GM12878 (cell line): Measurements from ENCODE around the gene C4orf33. TPM values are rescaled to one million over a fixed set of nuclear protein-coding genes. Genes with fewer than 3 reads are reported as not detected.

ENCODE experiments used
- ATAC-seq: fragments of 200-7000 bp; cut with Tn5 transposase; 3 replicates; pipeline ENCODE4 v1.9.1; 2020; ENCODE audit warnings: mild to moderate bottlenecking, moderate library complexity
- BruUV-seq: library from RNA; stranded (reverse); fragments of 400-500 nt; replicated peaks from 2 replicates; lab custom pipeline; 2021; lab: Mats Ljungman, UMichigan
- CTCF ChIA-PET: fragments of 300-600 bp; sonication (Branson Sonifier 250); formaldehyde crosslinking; extraction: SDS; loops from one replicate; lab custom pipeline; 2021; ENCODE audit warnings: inconsistent platforms; lab: Yijun Ruan, JAX
- POLR2A ChIA-PET: fragments of 350-600 bp; formaldehyde crosslinking; extraction: SDS; loops from one replicate; lab custom pipeline; 2021; ENCODE audit warnings: inconsistent platforms; lab: Charles Lee
- RAD21 ChIA-PET: fragments of 300-600 bp; sonication (Branson Sonifier 250); formaldehyde crosslinking; loops from one replicate; lab custom pipeline; 2023; ENCODE audit warnings: antibody characterized with exemption; ENCODE audit not compliant: unreplicated experiment; lab: Charles Lee
- SMC1A ChIA-PET: fragments of 300-600 bp; sonication (Branson Sonifier 250); formaldehyde crosslinking; loops from one replicate; lab custom pipeline; 2023; ENCODE audit not compliant: unreplicated experiment, uncharacterized antibody; lab: Charles Lee
- DNase-seq: peaks from one replicate; pipeline ENCODE4 v3.0.0-alpha.2; 2011; ENCODE audit warnings: low read depth, low spot score
- FAIRE-seq: peaks from 3 replicates; lab custom pipeline; 2011; peaks lifted over from hg19 to GRCh38; lab: Jason Lieb, UNC
- H2AFZ ChIP-seq: 2 replicates; pipeline ENCODE4 v1.6.0; 2011; ENCODE audit warnings: low read depth, low read length, control low read depth; ENCODE audit not compliant: control insufficient read depth
- H3K27ac ChIP-seq: 2 replicates; pipeline ENCODE4 v1.5.1; 2011; ENCODE audit warnings: control low read depth; ENCODE audit not compliant: control insufficient read depth, insufficient read depth
- H3K27me3 ChIP-seq, 2 experiments: replicated peaks in 1 of 2; 2 replicates each; pipeline versions ENCODE4 v1.6.0 to v1.6.1; 2011; ENCODE audit warnings: low read length in 1 of 2; ENCODE audit not compliant: control insufficient read depth in 2 of 2, insufficient read depth in 2 of 2
- H3K36me3 ChIP-seq, 2 experiments: 2 replicates each; pipeline ENCODE4 v1.5.1; 2011; ENCODE audit warnings: low read length in 1 of 2; ENCODE audit not compliant: control insufficient read depth in 2 of 2, insufficient read depth in 2 of 2
- H3K4me1 ChIP-seq: 2 replicates; pipeline ENCODE4 v1.6.1; 2011; ENCODE audit warnings: mild to moderate bottlenecking, low read length, moderate library complexity, mixed read lengths; ENCODE audit not compliant: control insufficient read depth, insufficient read depth
- H3K4me2 ChIP-seq: 2 replicates; pipeline ENCODE4 v1.6.0; 2011; ENCODE audit warnings: control low read depth; ENCODE audit not compliant: control insufficient read depth, insufficient read depth
- H3K4me3 ChIP-seq: fragments of 200-600 bp; sonication (generic); 2 replicates; pipeline ENCODE4 v1.5.1; 2016
- H3K79me2 ChIP-seq: 2 replicates; pipeline ENCODE4 v1.6.0; 2011; ENCODE audit warnings: low read length; ENCODE audit not compliant: control insufficient read depth, insufficient read depth
- H3K9ac ChIP-seq: 2 replicates; pipeline ENCODE4 v1.8.0; 2011; ENCODE audit warnings: low read length, control low read depth, mixed read lengths; ENCODE audit not compliant: control insufficient read depth, insufficient read depth
- H3K9me3 ChIP-seq: replicated peaks from 3 replicates; pipeline ENCODE4 v1.5.1; 2011; ENCODE audit warnings: mild to moderate bottlenecking, low read length; ENCODE audit not compliant: control insufficient read depth, insufficient read depth
- H4K20me1 ChIP-seq: 2 replicates; pipeline ENCODE4 v1.6.0; 2011; ENCODE audit not compliant: control insufficient read depth, insufficient read depth
- BHLHE40 ChIP-seq, 2 experiments: fragments of 450-650 bp in 1 of 2; IDR thresholded peaks; 2 replicates each; pipeline ENCODE4 v1.6.1; 2011 to 2017; ENCODE audit warnings: low read depth in 2 of 2, borderline replicate concordance in 1 of 2, improper control_type of control experiment in 1 of 2, low read length in 1 of 2, mild to moderate bottlenecking in 1 of 2
- ESRRA ChIP-seq: IDR thresholded peaks from 2 replicates; pipeline ENCODE4 v1.6.1; 2012; ENCODE audit warnings: mild to moderate bottlenecking, low read length, improper control_type of control experiment
- NBN ChIP-seq: fragments of 450-650 bp; IDR thresholded peaks from 2 replicates; pipeline ENCODE4 v1.6.1; 2016
- NFYB ChIP-seq: IDR thresholded peaks from 2 replicates; pipeline ENCODE4 v1.6.1; 2011; ENCODE audit warnings: low read depth, mild to moderate bottlenecking, low read length, improper control_type of control experiment, moderate library complexity; ENCODE audit not compliant: insufficient read depth
- NR2C1 ChIP-seq: fragments of 450-650 bp; IDR thresholded peaks from 2 replicates; pipeline ENCODE4 v1.6.1; 2017; ENCODE audit warnings: antibody characterized with exemption, mild to moderate bottlenecking, moderate library complexity
- PML ChIP-seq: IDR thresholded peaks from 2 replicates; pipeline ENCODE4 v1.6.1; 2012; ENCODE audit warnings: low read length, inconsistent platforms
- SMARCA5 ChIP-seq: fragments of 450-650 bp; IDR thresholded peaks from 2 replicates; pipeline ENCODE4 v1.6.1; 2017; ENCODE audit warnings: mild to moderate bottlenecking
- SREBF1 ChIP-seq: IDR thresholded peaks from 2 replicates; pipeline ENCODE4 v1.6.1; 2012; ENCODE audit warnings: mild to moderate bottlenecking, low read length
- SREBF2 ChIP-seq: IDR thresholded peaks from 2 replicates; pipeline ENCODE4 v1.6.1; 2012; ENCODE audit warnings: mild to moderate bottlenecking, low read length
- TBL1XR1 ChIP-seq: IDR thresholded peaks from 2 replicates; pipeline ENCODE4 v1.6.1; 2012; ENCODE audit warnings: low read depth, low read length, improper control_type of control experiment
- WRNIP1 ChIP-seq: IDR thresholded peaks from 2 replicates; pipeline ENCODE4 v1.6.1; 2011; ENCODE audit warnings: low read depth, low read length, improper control_type of control experiment, borderline replicate concordance
- ZNF384 ChIP-seq: IDR thresholded peaks from 2 replicates; pipeline ENCODE4 v1.6.1; 2012; ENCODE audit warnings: low read depth, mild to moderate bottlenecking, low read length, improper control_type of control experiment, borderline replicate concordance
- WGBS: methylation state at CpG from one replicate; pipeline ENCODE4 v1.1.6; 2016; ENCODE audit warnings: low lambda C conversion rate; ENCODE audit not compliant: insufficient replicate concordance, insufficient coverage; ENCODE audit errors: missing lambda C conversion rate; 5-methylcytosine and 5-hydroxymethylcytosine counted together
- in situ Hi-C: fragments of 300-500 bp; cut with MboI; formaldehyde crosslinking; loops from 9 replicates; pipeline ENCODE4 v1.14.3; 2018; ENCODE audit warnings: mixed read lengths
- intact Hi-C: fragments of 100-400 bp; cut with micrococcal nuclease; formaldehyde crosslinking; loops from one replicate; pipeline ENCODE4 v1.14.2; 2022; ENCODE audit not compliant: unreplicated experiment
- polyA plus RNA-seq, 11 experiments: library from polyadenylated mRNA; depleted of rRNA in 4 of 11; unstranded in 6 of 11; stranded (reverse) in 5 of 11; fragments of >200 nt; fragmentation: Nextera tagmentation in 4 of 11; fragmentation: Illumina TruSeq in 1 of 11; extraction: Ambion mirVana in 4 of 11; extraction: Trizol in 1 of 11; gene quantifications; 1 replicate in 1 of 11; 2 replicates in 10 of 11; pipeline versions ENCODE4 v1.2.1 to v1.2.3, GENCODE V29; 2011 to 2016; ENCODE audit warnings: inconsistent platforms in 2 of 11, missing spikeins in 2 of 11, low read depth in 1 of 11
- total RNA-seq, 4 experiments: library from RNA; depleted of rRNA in 3 of 4; stranded (reverse); fragments of >200 nt in 3 of 4; fragmentation: Illumina TruSeq in 1 of 4; extraction: Trizol in 1 of 4; gene quantifications; 2 replicates each; pipeline versions ENCODE4 v1.2.1 to v1.2.3, GENCODE V29; 2013 to 2021

The C4orf33 gene
- total and polyA plus RNA-seq, 10 of the 15 experiments (the other 5 are each of a cell fraction or from before 2014, with no cell fraction given) = 10.2 to 29.8 (median 20.3) TPM

DNA sequence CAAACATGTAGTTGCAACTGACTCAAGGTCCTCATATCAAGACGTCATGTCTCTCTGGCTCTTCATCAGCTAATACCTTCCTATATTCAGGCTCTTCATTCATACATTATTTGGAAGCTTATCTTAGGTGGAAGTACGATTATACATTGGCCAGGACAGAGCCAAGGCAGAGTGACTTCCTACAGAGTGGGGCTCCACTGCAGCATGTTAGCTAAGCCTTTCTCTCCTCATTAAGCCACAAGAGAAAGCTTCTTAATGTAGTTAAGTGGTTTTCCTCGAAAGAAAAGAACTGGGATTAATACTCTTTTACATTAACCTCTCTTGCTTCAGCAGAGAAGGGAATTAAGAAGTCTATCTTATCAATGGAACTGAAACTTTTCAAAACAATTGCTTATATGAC lies 15.0 kb downstream of the C4orf33 start:
- WGBS = 94% methylated on average over 3 of the region's 3 CpGs
- intact Hi-C loops (no loop called here), in situ Hi-C loops (no loop called here)
- Histone ChIP-seq H3K4me2 (no peak overlapping the region), H3K9me3 (no peaks in the 10 kb centered on the region), H3K4me1 (no peaks in the 10 kb centered on the region), H2AFZ (no peak overlapping the region), H4K20me1 (no peaks in the 10 kb centered on the region), H3K27ac (no peak overlapping the region), H3K9ac (no peak overlapping the region), H3K36me3 (peaks cover 0 to 1% of the 10 kb centered on the region in 2 experiments; a peak in 1 of 4 replicates), H3K79me2 (no peaks in the 10 kb centered on the region), H3K27me3 (no peaks in the 10 kb centered on the region), H3K4me3 (no peak overlapping the region)
- ChIA-PET SMC1A (interaction anchor here (0.6 to 1.4 kb wide), 3 partner anchors 16 to 624 kb away, joined by 3 to 4 read pairs (median 3); no protein-coding TSS in a partner anchor), RAD21 (no interaction called here), CTCF (interaction anchor here (1.2 kb wide), 1 partner anchor 34 kb away, joined by 3 read pairs; no protein-coding TSS in a partner anchor), POLR2A (interaction anchor here (1.2 kb wide), 1 partner anchor 17 kb away, joined by 3 read pairs; no protein-coding TSS in a partner anchor)
- ATAC-seq (no peak), DNase-seq (no peak), FAIRE-seq (no peak)
- TF ChIP-seq TBL1XR1 = no peak
- no TSS peak for BruUV-seq

DNA sequence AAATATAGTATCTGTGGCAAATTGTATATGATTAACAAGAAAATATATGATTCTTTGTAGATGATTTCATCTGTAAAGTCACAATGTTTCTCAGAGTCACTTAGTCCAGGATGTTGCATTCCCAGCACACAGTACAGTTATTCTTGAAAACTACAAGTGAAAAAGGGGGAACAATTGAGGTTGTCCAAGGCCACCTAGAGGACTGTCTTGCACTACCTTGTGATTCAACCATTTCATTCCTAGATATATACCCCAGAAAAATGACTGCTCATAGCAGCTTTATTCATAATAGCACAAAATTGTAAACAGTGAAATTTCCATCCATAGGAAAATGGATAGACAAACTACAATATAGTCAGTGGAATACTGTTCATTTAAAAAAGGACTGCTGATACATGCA lies 16.0 kb downstream of the C4orf33 start:
- Histone ChIP-seq H3K36me3 (peaks cover 0 to 1% of the 10 kb centered on the region in 2 experiments; a peak in 1 of 4 replicates), H3K27ac (no peak overlapping the region), H3K4me2 (no peak overlapping the region), H3K27me3 (no peaks in the 10 kb centered on the region), H3K4me3 (no peak overlapping the region), H3K79me2 (no peaks in the 10 kb centered on the region), H3K4me1 (no peaks in the 10 kb centered on the region), H3K9ac (no peak overlapping the region), H2AFZ (no peak overlapping the region), H4K20me1 (no peaks in the 10 kb centered on the region), H3K9me3 (no peaks in the 10 kb centered on the region)
- no peak for TF ChIP-seq NR2C1
- no peak for TF ChIP-seq NBN
- TF ChIP-seq SREBF1 = no peak
- TF ChIP-seq SMARCA5 = no peak
- TF ChIP-seq NFYB = no peak
- TF ChIP-seq SREBF2 = no peak
- no peak for TF ChIP-seq ESRRA
- TF ChIP-seq ZNF384 = no peak
- no peak for TF ChIP-seq PML
- no peak for TF ChIP-seq WRNIP1
- no peak for TF ChIP-seq BHLHE40 (IDR thresholded peaks at IDR 0.05; ENCODE audit: borderline replicate concordance in 1 of 2, low read depth in 2 of 2, low read length in 1 of 2)
- ChIA-PET RAD21 (no interaction called here), SMC1A (interaction anchor here (1.4 kb wide), 1 partner anchor 69 kb away, joined by 4 read pairs; no protein-coding TSS in a partner anchor), CTCF (no interaction called here), POLR2A (no interaction called here)
- ATAC-seq = no peak
- intact Hi-C loops = no loop called here
- DNase-seq = no peak
- BruUV-seq = no TSS peak
- no peak for FAIRE-seq
- in situ Hi-C loops = no loop called here
